ENCODE data around the gene NAT14. TPM values are rescaled to one million over a fixed set of nuclear protein-coding genes. Genes with fewer than 3 reads are reported as not detected.
"Not testable (repeated sequence)": the region's sequence is repeated elsewhere in the genome, so short reads cannot be mapped to it uniquely, and the experiment has no call there.

Gene NAT14
- total RNA-seq, 1 experiment from 2014 or later = 26.1 TPM

- peak; percentile 99 for DNase-seq (ENCODE audit: low read depth)
Observed at GRCh38 chr19:55486971-55487923, 2.3 kb downstream of the NAT14 start.

- DNase-seq (ENCODE audit: low read depth) = peak; percentile 75
Observed at GRCh38 chr19:55487924-55488687, 3.1 kb downstream of the NAT14 start, which contains the start of gene SSC5D. Gene SSC5D (plus strand): TSS chr19:55488436. CDS start chr19:55488590, 154 bp downstream.

GRCh38 chr19:55488986-55489710 lies 4.2 kb downstream of the NAT14 start:
- DNase-seq (ENCODE audit: low read depth) = no peak

GRCh38 chr19:55489711-55490477 lies 4.9 kb downstream of the NAT14 start:
- no peak for DNase-seq (ENCODE audit: low read depth)

GRCh38 chr19:55490478-55491432 lies 5.8 kb downstream of the NAT14 start:
- DNase-seq (ENCODE audit: low read depth) = peak; percentile 38

GRCh38 chr19:55491546-55492360 lies 6.8 kb downstream of the NAT14 start:
- DNase-seq (ENCODE audit: low read depth) = peak; percentile 39

GRCh38 chr19:55492362-55492944 lies 7.5 kb downstream of the NAT14 start:
- DNase-seq (ENCODE audit: low read depth) = peak; percentile 42

- peak; percentile 73 for DNase-seq (ENCODE audit: low read depth)
Observed at GRCh38 chr19:55493052-55493644, 8.2 kb downstream of the NAT14 start.

- peak; percentile 38 for DNase-seq (ENCODE audit: low read depth)
Observed at GRCh38 chr19:55493645-55494171, 8.7 kb downstream of the NAT14 start.

- peak; percentile 58 for DNase-seq (ENCODE audit: low read depth)
Observed at GRCh38 chr19:55494172-55494761, 9.3 kb downstream of the NAT14 start.

- peak; percentile 59 for DNase-seq (ENCODE audit: low read depth)
Observed at GRCh38 chr19:55495646-55496349, 10.8 kb downstream of the NAT14 start.

GRCh38 chr19:55496820-55497219 lies 11.8 kb downstream of the NAT14 start:
- not testable (repeated sequence) for DNase-seq (ENCODE audit: low read depth)

- DNase-seq (ENCODE audit: low read depth) = no peak
Observed at GRCh38 chr19:55497763-55498162, 12.8 kb downstream of the NAT14 start.

GRCh38 chr19:55498246-55498840 lies 13.4 kb downstream of the NAT14 start:
- DNase-seq (ENCODE audit: low read depth) = no peak

GRCh38 chr19:55500368-55500952 lies 15.5 kb downstream of the NAT14 start:
- no peak for DNase-seq (ENCODE audit: low read depth)

All from M059J (cell line).